ENCODE results near the gene NUDT14.

NUDT14 gene

DNA sequence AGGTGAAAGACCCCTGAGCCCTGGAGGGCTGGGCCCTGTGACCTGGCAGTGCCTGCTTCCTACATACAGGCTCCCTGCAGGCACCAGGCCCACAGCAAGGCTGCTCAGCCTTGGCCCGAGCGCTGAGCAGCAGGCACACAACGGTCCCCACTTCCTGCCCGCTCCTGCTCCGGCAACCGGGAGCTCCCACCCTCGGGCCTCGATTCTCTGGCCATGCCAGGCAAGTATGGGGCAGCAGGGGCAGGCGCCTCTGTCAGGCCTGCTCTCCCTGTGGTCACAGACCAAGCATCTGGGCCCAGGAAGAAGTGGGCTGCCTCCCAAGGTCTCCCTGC is 30.6 kb upstream of the NUDT14 start:
- DNase-seq = no peak

- DNase-seq = no peak
Observed at GRCh38 chr14:105211086-105211757, 30.1 kb upstream of the NUDT14 start.

- no peak for DNase-seq
Observed at GRCh38 chr14:105210266-105211025, 29.3 kb upstream of the NUDT14 start.

DNA sequence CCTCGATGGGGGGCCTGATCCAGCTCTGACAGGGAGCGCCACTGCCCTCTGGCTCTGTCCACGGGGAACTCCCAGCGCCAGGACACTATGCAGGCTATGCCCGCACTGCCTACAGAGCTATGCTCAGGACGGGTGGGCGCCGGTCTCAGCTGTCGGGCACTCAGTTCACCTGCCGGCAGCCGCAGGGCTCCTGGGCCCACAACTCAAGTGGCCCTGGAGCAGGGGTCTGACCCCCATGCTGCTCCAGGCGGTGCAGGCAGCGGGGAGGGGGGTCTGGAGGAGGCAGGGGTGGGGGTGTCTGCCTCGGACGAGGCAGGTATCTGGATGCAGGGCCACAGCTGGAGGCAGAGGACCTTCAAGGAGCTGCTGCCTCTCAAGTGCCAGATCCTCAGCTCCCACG is 28.5 kb upstream of the NUDT14 start:
- no peak for DNase-seq

DNA sequence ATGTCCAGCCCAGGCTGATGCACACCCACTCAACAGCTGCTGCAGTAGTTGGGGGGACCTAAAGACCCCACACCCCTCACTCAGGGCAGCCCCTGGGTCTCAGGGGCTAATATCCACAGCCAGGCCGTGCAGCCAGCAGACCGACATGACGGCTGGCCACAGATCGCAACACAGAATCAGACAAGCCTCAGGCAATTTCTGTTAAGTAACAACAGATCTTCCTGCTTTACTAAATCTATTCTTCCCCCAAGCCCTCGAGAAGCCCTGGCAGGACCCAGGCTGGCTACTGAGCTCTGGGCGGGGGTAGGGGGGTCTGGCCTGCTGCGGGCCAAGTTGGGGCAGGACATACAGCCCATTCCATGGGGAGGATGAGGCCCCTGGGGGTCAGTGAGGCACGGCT is 28.0 kb upstream of the NUDT14 start:
- DNase-seq = no peak

GRCh38 chr14:105208738-105209075 is 27.6 kb upstream of the NUDT14 start:
- no peak for DNase-seq

DNA sequence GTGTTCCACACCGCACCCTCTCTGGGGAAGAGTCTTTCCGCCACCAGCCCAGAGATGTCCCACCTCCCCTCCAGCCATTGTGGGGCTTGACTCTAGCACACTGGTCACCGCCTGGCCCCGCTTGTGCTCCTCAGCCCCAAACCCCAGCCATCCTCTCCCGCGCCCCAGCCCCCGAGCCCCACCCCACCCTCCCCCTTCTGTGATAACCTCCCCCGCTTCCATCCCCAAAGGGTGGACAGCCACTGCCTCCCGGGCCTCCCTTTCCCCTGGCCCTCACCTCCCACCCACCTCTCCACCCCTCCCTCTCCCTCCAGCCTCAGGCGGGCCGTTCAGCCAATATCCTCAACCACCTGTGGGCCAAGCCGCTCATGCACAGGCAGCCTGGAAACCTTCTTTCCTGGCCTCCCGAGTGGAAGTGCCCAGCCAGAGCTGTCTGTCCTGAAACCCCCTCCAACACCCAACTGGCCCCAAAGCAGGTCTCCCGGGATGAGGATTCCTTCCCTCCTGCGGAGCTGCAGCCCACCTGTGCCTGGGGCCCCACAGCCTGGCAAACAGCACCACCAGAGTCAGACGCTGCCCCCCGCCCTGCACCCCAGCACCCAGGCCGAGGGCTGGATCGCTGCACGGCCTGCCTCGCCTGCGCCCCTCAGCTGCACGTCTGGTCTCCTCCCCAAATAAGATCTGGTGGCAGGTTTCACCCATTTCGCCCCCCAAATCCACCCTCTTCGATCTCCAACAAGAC is 27.1 kb upstream of the NUDT14 start:
- DNase-seq = no peak

DNA sequence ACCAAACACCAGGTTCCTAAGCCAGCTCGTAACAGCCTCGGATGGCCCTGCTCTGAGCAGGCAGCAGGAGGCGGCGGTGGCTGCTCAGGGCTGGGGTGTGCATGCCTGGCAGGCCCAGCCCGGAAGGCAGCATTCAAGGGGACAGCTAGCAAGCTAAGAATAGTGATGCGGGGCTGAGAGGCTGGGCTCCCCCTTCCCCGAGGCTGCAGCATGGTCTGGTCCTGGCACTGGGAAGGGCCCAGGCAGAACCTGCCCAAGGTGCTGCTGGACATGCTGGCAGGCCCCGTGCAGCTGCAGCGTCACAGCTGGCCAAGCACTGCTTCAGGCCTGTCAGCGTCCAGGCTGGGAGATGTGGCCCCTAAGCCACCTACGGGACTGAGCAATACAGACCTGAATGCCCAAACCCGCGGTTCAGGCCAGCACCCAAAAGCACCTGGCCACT is 26.4 kb upstream of the NUDT14 start:
- no peak for DNase-seq

DNA sequence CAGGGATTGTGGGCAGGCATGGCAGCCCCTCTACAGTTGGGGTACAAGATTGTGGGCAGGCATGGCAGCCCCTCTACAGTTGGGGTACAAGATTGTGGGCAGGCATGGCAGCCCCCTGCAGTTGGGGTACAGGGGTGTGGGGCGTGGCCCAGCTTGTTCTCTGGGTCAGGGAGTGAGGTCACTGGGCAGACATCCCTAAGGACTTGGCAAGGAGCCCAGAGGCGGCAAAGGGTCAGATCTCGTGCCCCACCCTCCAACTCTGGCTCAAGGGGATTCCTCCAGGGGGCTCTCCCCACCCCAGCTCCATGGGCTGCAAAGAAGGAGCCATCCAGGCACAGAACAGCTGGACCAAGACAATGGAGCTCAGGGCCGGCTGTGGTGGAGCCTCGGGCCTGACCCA is 25.8 kb upstream of the NUDT14 start:
- no peak for DNase-seq

DNA sequence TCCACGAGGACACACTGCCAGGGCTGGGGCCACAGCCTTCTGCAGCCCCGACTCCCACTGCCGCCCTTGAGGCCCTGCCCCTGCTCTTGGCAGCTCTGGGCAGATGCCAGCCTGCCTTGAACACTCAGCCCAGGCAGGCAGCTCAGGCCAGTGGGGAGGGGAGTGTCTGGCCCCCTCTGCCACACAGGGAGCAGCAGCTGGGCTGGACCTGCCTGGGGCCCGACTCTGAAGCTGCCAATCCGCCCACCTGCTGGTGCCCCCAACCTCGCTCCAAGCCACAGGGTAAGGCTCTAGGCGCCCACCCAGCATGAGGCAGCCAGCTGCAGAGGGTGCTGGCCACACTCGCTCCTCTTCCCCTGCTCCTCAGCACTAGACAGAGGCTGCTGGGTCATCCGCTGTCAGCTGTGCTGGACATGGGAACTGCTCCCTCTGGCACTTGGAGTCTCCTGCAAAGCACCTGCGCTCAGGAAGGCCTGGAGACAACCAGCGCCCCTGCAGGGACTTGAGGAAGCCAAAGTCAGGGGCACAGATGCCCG is 24.6 kb upstream of the NUDT14 start:
- DNase-seq = no peak

GRCh38 chr14:105204931-105205672 is 24.0 kb upstream of the NUDT14 start:
- DNase-seq = no peak

GRCh38 chr14:105204206-105204930 is 23.3 kb upstream of the NUDT14 start:
- no peak for DNase-seq

GRCh38 chr14:105203701-105204100 is 22.6 kb upstream of the NUDT14 start:
- no peak for DNase-seq

DNA sequence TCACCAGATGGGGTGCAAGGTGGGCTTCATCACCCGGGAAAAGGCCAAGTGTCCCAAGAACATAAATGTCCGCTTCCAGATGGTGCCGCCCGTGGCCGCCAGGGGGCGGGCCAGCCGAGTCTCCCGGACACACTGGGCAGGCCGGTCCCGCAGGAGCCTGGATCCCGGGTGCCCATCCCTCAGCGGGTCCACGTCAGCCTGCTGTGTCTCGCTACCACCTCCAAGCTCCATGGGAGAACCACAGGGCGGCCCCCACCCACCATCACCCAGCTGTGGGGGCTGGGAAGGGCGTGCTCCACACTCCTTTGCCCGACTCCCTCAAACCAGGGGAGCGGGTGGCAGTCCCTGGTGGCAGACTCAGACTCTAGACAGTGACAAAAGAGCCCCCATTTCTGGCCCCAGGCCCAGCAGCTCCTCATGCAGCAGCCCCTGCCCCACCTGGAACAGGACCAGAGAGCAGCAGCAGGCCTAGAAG is 22.0 kb upstream of the NUDT14 start:
- peak; percentile 57 for DNase-seq

- DNase-seq = peak; percentile 30
Observed at GRCh38 chr14:105201925-105202513, 20.9 kb upstream of the NUDT14 start.

GRCh38 chr14:105201156-105201924 is 20.2 kb upstream of the NUDT14 start:
- DNase-seq = no peak

DNA sequence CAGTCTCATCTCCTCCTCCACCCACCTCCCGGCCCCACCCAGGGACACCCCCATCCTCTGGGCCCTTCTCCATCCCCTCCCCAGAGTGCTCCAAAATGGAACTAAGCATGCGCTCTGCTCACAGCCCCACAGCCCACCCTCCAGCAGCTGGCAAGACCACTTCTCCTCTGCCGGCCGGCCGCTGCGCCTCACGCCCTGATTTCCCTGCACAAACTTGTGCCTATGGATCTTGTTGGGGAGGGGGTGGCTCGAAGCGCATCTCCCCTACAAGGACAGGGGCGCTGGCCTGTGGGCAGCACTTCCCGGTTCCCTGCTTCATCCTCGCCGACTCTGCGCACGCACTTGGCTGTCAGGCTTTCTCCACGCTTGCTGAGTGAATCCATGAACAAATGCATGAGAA is 19.5 kb upstream of the NUDT14 start:
- DNase-seq = no peak

- no peak for DNase-seq
Observed at GRCh38 chr14:105200074-105200473, 19.0 kb upstream of the NUDT14 start.

GRCh38 chr14:105199093-105199492 is 18.0 kb upstream of the NUDT14 start:
- no peak for DNase-seq

DNA sequence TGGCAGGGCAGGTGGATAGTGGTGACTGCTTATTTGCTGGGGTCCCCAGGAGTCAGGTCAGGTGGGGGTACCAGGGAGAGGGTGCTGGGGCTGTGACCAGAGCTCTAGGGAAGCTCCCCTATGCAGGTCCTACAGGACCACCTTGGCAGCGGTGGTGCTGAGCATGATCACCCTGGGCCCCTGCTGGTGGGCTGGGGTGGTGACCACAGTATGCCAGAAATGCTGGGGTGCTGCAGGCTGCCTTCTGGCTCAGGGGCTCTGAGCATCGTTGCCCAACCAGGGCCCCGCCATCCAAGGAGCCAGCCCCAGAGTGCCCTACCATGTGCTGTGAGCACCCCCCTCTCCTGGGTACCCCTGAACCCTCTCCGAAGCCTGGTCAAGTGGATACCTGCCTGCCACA is 17.5 kb upstream of the NUDT14 start:
- no peak for DNase-seq

- peak; percentile 21 for DNase-seq
Observed at GRCh38 chr14:105197211-105197641, 16.1 kb upstream of the NUDT14 start.
